ENCODE data around the gene MRPL32.
"Not testable (repeated sequence)": the region's sequence is repeated elsewhere in the genome, so short reads cannot be mapped to it uniquely, and the experiment has no call there.

Gene MRPL32

DNA sequence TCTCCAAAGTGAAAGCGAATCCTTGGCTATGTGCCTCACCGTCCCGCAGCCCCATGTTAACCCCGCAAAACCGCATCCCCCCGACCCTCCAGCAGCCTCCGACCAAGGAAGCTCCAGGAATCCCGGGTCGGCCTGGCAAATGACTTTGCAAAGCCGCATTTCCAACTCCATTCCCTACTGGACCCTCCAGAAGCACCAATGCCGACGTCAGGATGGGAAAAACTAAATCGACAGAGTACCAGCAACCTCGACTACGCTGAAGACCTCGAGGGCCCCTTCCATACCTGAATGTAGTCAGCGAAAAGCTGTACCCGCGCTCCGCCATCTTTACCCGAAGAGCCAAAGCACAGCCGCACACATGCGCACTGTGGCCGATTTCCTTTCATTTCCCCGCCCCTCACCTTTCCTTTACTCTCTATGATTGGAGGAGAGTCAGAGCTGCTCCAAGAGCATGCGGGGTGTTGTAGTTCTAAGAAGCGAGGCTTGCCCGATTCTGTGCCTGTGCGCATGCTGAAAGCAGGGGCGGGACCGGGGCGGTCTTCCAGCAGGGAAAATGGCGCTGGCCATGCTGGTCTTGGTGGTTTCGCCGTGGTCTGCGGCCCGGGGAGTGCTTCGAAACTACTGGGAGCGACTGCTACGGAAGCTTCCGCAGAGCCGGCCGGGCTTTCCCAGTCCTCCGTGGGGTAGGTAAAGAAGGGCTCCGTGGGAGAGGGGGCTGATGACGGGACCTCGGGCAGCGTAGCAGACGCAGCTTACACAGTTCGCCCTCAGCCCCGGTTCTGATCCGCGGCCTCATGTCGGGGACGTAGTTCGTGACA is at the start of gene MRPL32, which contains the start of gene PSMA2:
TSS of gene MRPL32 (plus strand) at position 543 of the 818 bp plus-strand sequence. CDS start at position 554, 11 bp downstream.
TSS of gene PSMA2 (minus strand) at position 341 of the 818 bp plus-strand sequence. CDS start at position 325, 16 bp downstream.
- H3K9me3 Mint-ChIP-seq, result no peaks in the 10 kb centered on the region
- peak within 1 kb of the TSS; percentile 100 for H3K4me3 Mint-ChIP-seq
- peak within 1 kb of the TSS; percentile 100 for H3K27ac Mint-ChIP-seq
- no peaks in the 10 kb centered on the region for H3K27me3 Mint-ChIP-seq
- H3K4me1 Mint-ChIP-seq (ENCODE audit: low read depth), result peaks cover 72% of the 10 kb centered on the region
- H3K36me3 Mint-ChIP-seq (ENCODE audit: low read depth), result peaks cover 58% of the 10 kb centered on the region

- Mint-ChIP-seq H3K4me1 (ENCODE audit: low read depth) (peaks cover 16% of the 10 kb centered on the region), H3K4me3 (no peak overlapping the region), H3K27me3 (peaks cover 16% of the 10 kb centered on the region), H3K36me3 (ENCODE audit: low read depth) (no peaks in the 10 kb centered on the region), H3K27ac (no peak overlapping the region), H3K9me3 (no peaks in the 10 kb centered on the region)
Observed at GRCh38 chr7:42883950-42884349, 48.2 kb upstream of the MRPL32 start.

GRCh38 chr7:42885183-42885582 is 47.0 kb upstream of the MRPL32 start:
- H3K36me3 Mint-ChIP-seq (ENCODE audit: low read depth); H3K27ac Mint-ChIP-seq; H3K9me3 Mint-ChIP-seq; H3K4me3 Mint-ChIP-seq: not testable (repeated sequence)
- Mint-ChIP-seq H3K4me1 (ENCODE audit: low read depth) (peaks cover 20% of the 10 kb centered on the region), H3K27me3 (peaks cover 10% of the 10 kb centered on the region)

DNA sequence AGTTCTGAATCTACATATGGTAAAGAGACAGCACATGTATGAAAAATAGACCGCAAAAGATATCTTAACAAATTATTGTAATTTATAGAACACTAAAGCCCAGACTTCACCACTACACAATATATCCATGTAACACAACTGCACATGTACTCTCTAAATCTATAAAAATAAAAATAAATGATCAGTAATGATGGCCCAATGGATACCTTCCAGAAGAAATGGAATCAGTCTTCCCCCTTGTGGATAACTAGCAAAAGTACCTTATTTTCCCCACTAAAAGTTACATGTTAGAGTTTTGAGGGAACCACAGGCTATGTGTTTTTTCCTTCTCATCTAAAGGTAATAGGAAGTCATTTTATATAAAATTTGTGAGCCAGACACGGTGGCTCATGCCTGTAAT is 46.0 kb upstream of the MRPL32 start:
- Mint-ChIP-seq H3K4me1 (ENCODE audit: low read depth) (peaks cover 20% of the 10 kb centered on the region), H3K27ac (no peak overlapping the region), H3K27me3 (peaks cover 10% of the 10 kb centered on the region), H3K36me3 (ENCODE audit: low read depth) (no peaks in the 10 kb centered on the region), H3K9me3 (no peaks in the 10 kb centered on the region), H3K4me3 (no peak overlapping the region)

- peak overlapping the region; percentile 82 for H3K4me3 Mint-ChIP-seq
- peak overlapping the region; percentile 23 for H3K27ac Mint-ChIP-seq
- peaks cover 20% of the 10 kb centered on the region for H3K4me1 Mint-ChIP-seq (ENCODE audit: low read depth)
- H3K9me3 Mint-ChIP-seq, result no peaks in the 10 kb centered on the region
- no peaks in the 10 kb centered on the region for H3K36me3 Mint-ChIP-seq (ENCODE audit: low read depth)
- peaks cover 10% of the 10 kb centered on the region for H3K27me3 Mint-ChIP-seq
Observed at GRCh38 chr7:42886893-42887505, 45.2 kb upstream of the MRPL32 start.

DNA sequence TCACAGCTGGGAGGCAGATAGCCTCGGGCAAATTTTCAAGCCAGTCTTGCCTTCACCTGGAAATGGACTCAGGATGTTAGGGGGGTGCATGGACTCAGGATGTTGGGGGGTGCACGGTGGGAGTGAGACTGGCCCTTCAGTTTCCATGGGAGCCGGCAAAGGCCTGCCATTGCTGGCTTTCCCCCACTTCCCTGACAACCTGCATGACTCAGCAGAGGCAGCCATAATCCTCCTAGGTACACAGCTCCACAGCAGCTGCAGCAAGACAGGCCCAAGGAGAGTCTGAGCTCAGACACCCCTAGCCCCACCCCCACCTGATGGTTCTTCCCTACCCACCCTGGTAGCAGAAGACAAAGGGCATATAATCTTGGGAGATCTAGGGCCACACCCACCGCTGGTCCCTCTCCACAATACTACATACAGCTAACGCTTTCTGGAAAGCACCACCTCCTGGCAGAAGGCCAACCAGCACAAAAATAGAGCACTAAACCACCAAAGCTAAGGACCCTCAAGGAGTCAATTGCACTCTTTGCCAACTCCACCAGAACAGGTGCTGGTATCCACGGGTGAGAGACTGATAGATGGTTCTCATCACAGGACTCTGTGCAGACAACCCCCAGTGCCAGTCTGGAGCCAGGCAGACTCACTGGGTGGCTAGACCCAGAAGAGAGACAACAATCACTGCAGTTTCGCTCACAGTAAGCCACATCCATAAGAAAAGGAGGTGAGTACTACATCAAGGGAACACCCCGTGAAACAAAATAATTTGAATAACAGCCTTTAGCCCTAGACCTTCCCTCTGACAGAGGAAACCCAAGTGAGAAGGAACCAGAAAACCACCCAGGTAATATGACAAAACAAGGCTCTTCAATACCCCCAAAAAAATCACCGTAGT is 38.6 kb upstream of the MRPL32 start:
- H3K4me1 Mint-ChIP-seq (ENCODE audit: low read depth), result peaks cover 6% of the 10 kb centered on the region
- no peaks in the 10 kb centered on the region for H3K27me3 Mint-ChIP-seq

DNA sequence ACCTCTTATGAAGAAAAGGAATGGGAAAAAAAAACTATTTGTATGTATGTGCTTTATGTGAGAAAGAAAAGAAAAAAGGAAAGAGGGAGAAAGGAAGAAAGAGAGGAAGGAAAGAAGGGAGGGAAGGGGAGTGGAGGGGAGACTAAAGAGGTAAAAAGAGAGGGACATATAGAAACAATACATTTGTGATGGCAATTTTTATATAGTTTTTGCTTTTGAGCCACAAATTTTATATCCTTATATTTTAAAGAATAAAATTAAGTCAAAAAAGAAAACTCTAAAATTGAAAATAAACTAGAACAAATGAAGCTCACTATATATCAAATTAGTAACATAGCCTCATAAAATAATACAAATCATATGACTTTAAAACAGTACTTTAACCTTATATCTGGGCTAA is 31.3 kb upstream of the MRPL32 start:
- H3K36me3 Mint-ChIP-seq (ENCODE audit: low read depth), result no peaks in the 10 kb centered on the region
- no peak overlapping the region for H3K4me3 Mint-ChIP-seq
- no peaks in the 10 kb centered on the region for H3K27me3 Mint-ChIP-seq
- H3K9me3 Mint-ChIP-seq, result peaks cover 10% of the 10 kb centered on the region
- H3K27ac Mint-ChIP-seq, result no peak overlapping the region
- no peaks in the 10 kb centered on the region for H3K4me1 Mint-ChIP-seq (ENCODE audit: low read depth)

More for the DNA sequence above, 38.6 kb upstream of the MRPL32 start:
- Mint-ChIP-seq H3K36me3 (ENCODE audit: low read depth) (peaks cover 8% of the 10 kb centered on the region), H3K4me3 (no peak overlapping the region), H3K27ac (no peak overlapping the region), H3K9me3 (peaks cover 27% of the 10 kb centered on the region)

- H3K4me1 Mint-ChIP-seq (ENCODE audit: low read depth), result no peaks in the 10 kb centered on the region
- H3K27ac Mint-ChIP-seq, result no peak overlapping the region
- no peaks in the 10 kb centered on the region for H3K36me3 Mint-ChIP-seq (ENCODE audit: low read depth)
- H3K4me3 Mint-ChIP-seq, result no peak overlapping the region
- no peaks in the 10 kb centered on the region for H3K27me3 Mint-ChIP-seq
- H3K9me3 Mint-ChIP-seq, result peaks cover 5% of the 10 kb centered on the region
Observed at GRCh38 chr7:42902331-42902730, 29.8 kb upstream of the MRPL32 start.

GRCh38 chr7:42906181-42906580 is 26.0 kb upstream of the MRPL32 start:
- Mint-ChIP-seq H3K9me3 (no peaks in the 10 kb centered on the region), H3K27ac (no peak overlapping the region), H3K27me3 (no peaks in the 10 kb centered on the region), H3K4me3 (no peak overlapping the region), H3K4me1 (ENCODE audit: low read depth) (peaks cover 36% of the 10 kb centered on the region), H3K36me3 (ENCODE audit: low read depth) (peaks cover 7% of the 10 kb centered on the region)

GRCh38 chr7:42907316-42907715 is 24.9 kb upstream of the MRPL32 start:
- H3K4me1 Mint-ChIP-seq (ENCODE audit: low read depth), result peaks cover 43% of the 10 kb centered on the region
- no peaks in the 10 kb centered on the region for H3K27me3 Mint-ChIP-seq
- H3K27ac Mint-ChIP-seq, result no peak overlapping the region
- H3K4me3 Mint-ChIP-seq, result no peak overlapping the region
- no peaks in the 10 kb centered on the region for H3K9me3 Mint-ChIP-seq
- peaks cover 9% of the 10 kb centered on the region for H3K36me3 Mint-ChIP-seq (ENCODE audit: low read depth)

DNA sequence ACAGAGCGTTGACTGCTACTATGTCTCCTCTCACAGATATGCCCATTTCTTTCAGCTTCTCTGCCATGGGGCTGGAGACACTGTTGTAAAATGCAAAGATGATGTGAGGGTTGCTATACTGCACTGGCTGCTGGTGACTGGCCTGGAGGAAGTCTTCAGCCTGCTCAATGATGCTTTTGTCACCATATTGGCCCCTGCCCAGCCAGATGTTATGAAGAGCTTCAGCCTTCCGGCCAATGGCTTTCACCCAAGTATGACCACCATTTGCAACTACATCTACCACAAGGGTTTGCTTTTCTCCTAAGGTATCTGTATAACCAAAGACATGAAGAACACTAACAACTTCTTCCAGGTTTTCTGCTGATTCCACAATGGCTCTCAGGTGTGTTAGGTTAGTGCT is 21.9 kb upstream of the MRPL32 start:
- Mint-ChIP-seq H3K27me3 (no peaks in the 10 kb centered on the region), H3K9me3 (no peaks in the 10 kb centered on the region), H3K36me3 (ENCODE audit: low read depth) (peaks cover 27% of the 10 kb centered on the region), H3K4me1 (ENCODE audit: low read depth) (peaks cover 73% of the 10 kb centered on the region), H3K27ac (no peak overlapping the region), H3K4me3 (peak overlapping the region; percentile 98)

- peak within 1 kb of the TSS; percentile 96 for H3K27ac Mint-ChIP-seq
- H3K36me3 Mint-ChIP-seq (ENCODE audit: low read depth), result peaks cover 41% of the 10 kb centered on the region
- no peaks in the 10 kb centered on the region for H3K27me3 Mint-ChIP-seq
- H3K9me3 Mint-ChIP-seq, result no peaks in the 10 kb centered on the region
- peaks cover 84% of the 10 kb centered on the region for H3K4me1 Mint-ChIP-seq (ENCODE audit: low read depth)
- peak within 1 kb of the TSS; percentile 98 for H3K4me3 Mint-ChIP-seq
Observed at GRCh38 chr7:42911454-42912447, 20.4 kb upstream of the MRPL32 start, which contains the start of gene C7orf25. Gene C7orf25 (minus strand): TSS chr7:42912070. CDS start chr7:42910900, 1,170 bp downstream.

- no peaks in the 10 kb centered on the region for H3K9me3 Mint-ChIP-seq
- peak overlapping the region; percentile 92 for H3K27ac Mint-ChIP-seq
- peaks cover 44% of the 10 kb centered on the region for H3K36me3 Mint-ChIP-seq (ENCODE audit: low read depth)
- peaks cover 77% of the 10 kb centered on the region for H3K4me1 Mint-ChIP-seq (ENCODE audit: low read depth)
- no peaks in the 10 kb centered on the region for H3K27me3 Mint-ChIP-seq
- peak overlapping the region; percentile 57 for H3K4me3 Mint-ChIP-seq
Observed at GRCh38 chr7:42913591-42913990, 18.6 kb upstream of the MRPL32 start.

GRCh38 chr7:42914009-42914408 is 18.2 kb upstream of the MRPL32 start:
- Mint-ChIP-seq H3K9me3 (no peaks in the 10 kb centered on the region), H3K27ac (peak overlapping the region; percentile 92), H3K4me1 (ENCODE audit: low read depth) (peaks cover 74% of the 10 kb centered on the region), H3K36me3 (ENCODE audit: low read depth) (peaks cover 44% of the 10 kb centered on the region), H3K4me3 (peak overlapping the region; percentile 57), H3K27me3 (no peaks in the 10 kb centered on the region)
